Epithelial cell of esophagus (primary cell): Measurements from ENCODE around the gene SULT2B1.

ENCODE experiments used
- DNase-seq: peaks from one replicate; pipeline ENCODE4 v3.0.0; 2010; ENCODE audit warnings: low read depth
- H3K4me3 ChIP-seq: 2 replicates; pipeline ENCODE4 v1.5.1; 2011; ENCODE audit warnings: mild to moderate bottlenecking, low read length, control low read depth
- TF ChIP-seq, protein P1 (sequence below): IDR thresholded peaks from 2 replicates; pipeline ENCODE4 v1.5.1; 2011; ENCODE audit warnings: low read depth, mild to moderate bottlenecking, low read length, control low read depth, inconsistent platforms; ENCODE audit not compliant: insufficient read depth; ENCODE audit errors: missing control alignments

Gene SULT2B1

DNA sequence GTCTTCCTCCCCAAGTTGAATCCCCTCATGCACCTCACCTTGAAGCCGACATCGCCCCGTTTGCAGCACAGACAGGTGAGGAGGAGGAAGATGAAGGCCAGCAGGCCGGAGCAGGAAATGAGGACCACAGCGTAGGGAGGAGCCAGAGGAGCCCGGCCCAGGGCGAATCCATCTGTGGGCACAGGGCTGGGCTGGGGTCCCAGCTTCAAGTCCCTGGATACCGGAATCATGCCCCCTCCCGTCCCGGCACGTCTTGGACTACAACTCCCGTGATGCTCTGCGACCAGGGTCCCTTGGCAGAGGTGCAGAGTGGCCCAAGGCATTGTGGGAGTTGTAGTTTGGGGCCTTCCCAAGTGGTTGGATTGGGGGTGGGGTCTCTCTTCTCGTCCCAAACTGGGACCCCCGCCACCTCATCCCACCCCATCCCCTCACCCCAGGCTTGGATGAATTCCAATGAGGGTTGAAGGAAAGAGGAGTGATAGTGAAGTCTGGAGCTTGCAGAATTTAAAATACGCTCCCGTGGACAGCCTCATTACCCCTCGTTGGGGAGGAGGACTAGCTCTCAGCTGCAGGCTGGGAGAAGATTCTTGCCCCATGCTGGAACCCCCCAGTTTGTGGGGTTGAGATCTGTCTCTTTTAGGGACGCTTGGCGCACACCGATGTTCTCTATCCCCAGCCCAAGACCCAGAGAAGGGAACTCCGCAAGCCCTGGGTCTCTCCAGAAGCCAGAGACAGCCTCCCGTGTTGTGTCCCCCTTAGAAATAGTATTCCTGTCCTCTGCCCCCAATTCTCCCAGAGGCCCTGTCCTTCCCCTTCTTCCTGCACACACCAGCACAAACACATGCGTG is 41.3 kb upstream of the SULT2B1 start:
- TF ChIP-seq, protein P1, sequence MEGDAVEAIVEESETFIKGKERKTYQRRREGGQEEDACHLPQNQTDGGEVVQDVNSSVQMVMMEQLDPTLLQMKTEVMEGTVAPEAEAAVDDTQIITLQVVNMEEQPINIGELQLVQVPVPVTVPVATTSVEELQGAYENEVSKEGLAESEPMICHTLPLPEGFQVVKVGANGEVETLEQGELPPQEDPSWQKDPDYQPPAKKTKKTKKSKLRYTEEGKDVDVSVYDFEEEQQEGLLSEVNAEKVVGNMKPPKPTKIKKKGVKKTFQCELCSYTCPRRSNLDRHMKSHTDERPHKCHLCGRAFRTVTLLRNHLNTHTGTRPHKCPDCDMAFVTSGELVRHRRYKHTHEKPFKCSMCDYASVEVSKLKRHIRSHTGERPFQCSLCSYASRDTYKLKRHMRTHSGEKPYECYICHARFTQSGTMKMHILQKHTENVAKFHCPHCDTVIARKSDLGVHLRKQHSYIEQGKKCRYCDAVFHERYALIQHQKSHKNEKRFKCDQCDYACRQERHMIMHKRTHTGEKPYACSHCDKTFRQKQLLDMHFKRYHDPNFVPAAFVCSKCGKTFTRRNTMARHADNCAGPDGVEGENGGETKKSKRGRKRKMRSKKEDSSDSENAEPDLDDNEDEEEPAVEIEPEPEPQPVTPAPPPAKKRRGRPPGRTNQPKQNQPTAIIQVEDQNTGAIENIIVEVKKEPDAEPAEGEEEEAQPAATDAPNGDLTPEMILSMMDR, result no peak
- peak overlapping the region; percentile 14 for H3K4me3 ChIP-seq
- DNase-seq, result peak; percentile 58

DNA sequence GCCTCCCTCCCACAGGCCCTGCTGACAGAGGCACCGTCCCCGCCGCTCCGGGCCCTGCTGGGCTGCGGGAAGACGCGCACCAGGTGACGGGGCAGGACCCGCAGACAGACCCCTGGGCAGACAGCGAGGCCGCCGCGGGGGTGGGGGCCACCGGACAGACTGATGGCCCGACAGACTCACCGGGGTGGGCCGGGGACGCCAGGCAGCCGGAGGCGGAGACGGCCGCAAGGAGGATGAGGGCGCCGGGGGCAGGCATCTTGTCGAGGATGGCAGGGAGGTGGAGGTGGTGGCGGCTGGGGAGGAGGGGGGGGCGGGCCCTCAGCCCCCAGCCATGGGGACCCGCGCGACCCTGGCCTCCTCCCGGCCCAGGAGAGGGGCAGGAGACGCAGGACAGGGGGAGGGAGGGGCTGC is 40.6 kb upstream of the SULT2B1 start:
- H3K4me3 ChIP-seq, result no peak overlapping the region
- TF ChIP-seq, protein P1, result no peak

DNA sequence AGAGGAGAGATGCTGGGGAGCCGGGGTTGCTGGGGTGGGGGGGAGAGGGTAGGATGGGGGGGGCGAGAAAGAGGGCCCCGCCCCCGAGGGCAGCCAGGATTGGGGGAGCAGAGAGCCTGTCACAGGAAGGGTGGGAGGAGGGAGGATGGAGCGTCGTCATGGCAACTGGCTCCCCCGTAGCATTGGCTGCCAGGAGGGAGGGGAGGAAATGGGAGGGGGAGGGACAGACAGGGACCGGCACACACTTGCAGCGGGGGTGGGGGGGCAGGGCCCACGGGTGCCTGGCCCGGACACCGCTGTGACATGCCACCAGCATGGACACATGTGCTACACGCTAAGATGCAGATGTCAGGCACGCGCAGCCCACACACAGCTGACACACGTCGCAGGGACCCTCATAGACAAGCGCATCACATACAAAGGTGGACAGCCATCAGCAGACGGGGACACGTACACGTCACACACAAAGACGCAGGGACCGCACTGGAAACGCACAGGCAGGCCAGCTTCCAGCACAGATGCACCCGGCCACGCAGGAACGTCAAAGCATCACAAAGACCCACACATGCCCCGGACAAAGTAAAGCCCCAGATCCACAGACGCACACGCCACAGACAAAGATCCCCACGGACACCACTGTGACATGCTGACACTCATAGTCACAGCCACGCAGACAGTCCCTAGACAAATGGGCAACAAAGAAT is 40.0 kb upstream of the SULT2B1 start, which contains the start of gene LMTK3:
Gene LMTK3, minus strand, starts transcription at position 36 of the 704 bp plus-strand sequence. CDS start 259 bp downstream, outside the sequence.
- H3K4me3 ChIP-seq, result peak within 1 kb of the TSS; percentile 14
- TF ChIP-seq, protein P1, result no peak
- no peak for DNase-seq

More for the DNA sequence above, 40.6 kb upstream of the SULT2B1 start:
- no peak for DNase-seq

DNA sequence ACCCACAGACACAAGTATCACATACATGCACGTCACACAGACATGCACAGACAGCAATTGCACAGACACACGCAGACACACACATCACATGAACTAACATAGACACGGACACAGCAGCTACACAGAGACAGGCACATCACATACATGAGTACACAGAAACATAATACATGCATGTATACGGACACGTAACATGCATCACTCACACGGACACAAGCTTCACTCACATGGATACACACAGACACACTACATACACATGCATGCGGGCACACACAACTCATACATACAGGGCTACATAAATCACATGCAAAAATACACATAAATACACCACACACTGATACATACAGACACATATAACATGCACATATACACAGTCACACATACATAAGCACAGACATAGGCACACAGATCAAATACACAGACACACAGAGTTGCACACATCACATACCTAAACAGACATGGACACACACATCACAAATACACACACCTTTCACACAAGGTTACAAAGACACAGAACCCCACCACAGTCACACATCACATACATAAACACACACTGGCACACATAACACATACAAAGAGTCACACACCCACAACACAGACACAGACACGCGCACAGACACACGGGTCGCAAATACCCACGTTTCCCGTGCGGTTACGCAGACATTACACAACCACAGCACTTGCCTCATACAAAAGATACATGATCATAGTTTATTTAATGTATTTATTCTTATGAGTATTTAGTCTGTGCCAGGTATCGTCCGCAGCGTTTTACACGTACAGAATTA is 39.3 kb upstream of the SULT2B1 start:
- TF ChIP-seq, protein P1, result no peak
- peak overlapping the region; percentile 63 for H3K4me3 ChIP-seq
- no peak for DNase-seq

DNA sequence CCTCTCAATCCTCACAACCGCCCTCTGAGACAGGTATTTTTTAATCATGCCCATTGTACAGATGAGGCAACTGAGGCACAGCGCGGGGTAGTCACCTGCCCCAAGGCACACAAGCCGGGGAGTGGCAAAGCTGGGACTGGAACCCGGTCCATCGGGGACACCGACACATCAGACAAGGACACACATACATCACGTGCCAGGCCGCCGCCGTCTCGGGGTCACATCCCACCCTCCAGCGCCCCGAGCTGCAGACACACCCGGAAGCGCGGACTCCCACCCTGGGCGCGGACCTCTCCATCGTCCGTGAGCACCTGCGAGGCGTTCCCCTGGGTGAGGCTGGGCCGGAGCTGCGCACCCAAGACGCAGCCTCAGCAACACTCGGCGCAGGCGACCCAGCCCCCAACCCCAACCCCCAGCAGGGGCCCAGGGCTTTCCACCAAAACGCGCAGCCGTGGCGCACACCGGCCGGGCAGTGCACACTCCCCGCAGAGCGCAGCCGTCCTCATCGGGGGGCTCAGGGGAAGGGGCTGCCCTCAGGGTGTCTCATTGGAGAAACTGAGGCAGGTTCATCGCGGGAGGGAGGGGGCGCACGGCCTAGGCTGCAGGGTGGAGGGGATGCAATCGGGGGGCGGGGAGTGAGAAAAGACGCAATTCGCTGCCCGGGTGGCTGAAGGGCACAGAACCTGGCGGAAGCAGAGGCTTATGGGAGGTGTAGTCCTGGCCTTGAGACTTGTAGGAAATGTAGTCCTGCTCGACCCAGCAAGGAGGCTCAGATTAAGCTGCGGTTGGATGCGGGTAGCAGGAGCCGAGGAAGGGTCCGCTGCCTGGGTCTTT is 38.5 kb upstream of the SULT2B1 start:
- peak overlapping the region; percentile 63 for H3K4me3 ChIP-seq
- peak; percentile 78 for DNase-seq
- TF ChIP-seq, protein P1, result no peak

DNA sequence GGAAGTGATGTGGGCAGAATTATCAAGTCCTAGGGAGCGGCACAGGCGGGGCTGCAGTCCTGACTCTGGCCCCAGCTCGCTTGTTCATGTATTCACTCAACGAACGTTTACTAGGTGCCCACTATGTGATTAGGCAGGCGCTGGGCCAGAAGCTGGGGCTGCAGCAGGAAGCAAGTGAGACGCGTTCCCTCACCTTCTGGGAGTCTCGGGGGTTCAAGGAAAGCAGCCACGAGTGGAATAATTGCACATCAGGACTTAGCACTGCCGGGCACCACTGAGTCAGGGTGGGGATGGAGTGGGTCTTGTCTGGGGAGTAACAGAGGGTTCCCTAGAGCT is 37.9 kb upstream of the SULT2B1 start:
- DNase-seq, result no peak
- TF ChIP-seq, protein P1, result no peak
- H3K4me3 ChIP-seq, result no peak overlapping the region
